Ectodermal cell (in vitro differentiated cells): ENCODE results near the gene STKLD1.
"Not testable (repeated sequence)": the region's sequence is repeated elsewhere in the genome, so short reads cannot be mapped to it uniquely, and the experiment has no call there.

Experiments used
- H3K27ac ChIP-seq: 2 replicates; pipeline ENCODE4 v1.7.0; 2013; ENCODE audit warnings: mild to moderate bottlenecking, low read depth, low read length; ENCODE audit not compliant: insufficient read depth, poor library complexity, severe bottlenecking
- H3K27me3 ChIP-seq: 2 replicates; pipeline ENCODE4 v1.7.0; 2013; ENCODE audit warnings: mild to moderate bottlenecking, low read length; ENCODE audit not compliant: insufficient read depth, control insufficient read depth, poor library complexity, severe bottlenecking
- H3K36me3 ChIP-seq: one replicate; pipeline ENCODE4 v1.7.0; 2013; ENCODE audit warnings: low read length; ENCODE audit not compliant: control insufficient read depth, insufficient read depth
- H3K4me1 ChIP-seq: one replicate; pipeline ENCODE4 v1.7.0; 2013; ENCODE audit warnings: low read length; ENCODE audit not compliant: control insufficient read depth, insufficient read depth
- H3K4me3 ChIP-seq: 2 replicates; pipeline ENCODE4 v1.7.0; 2013; ENCODE audit warnings: low read depth, low read length, control low read depth; ENCODE audit not compliant: insufficient read depth
- H3K9me3 ChIP-seq: 2 replicates; pipeline ENCODE4 v1.7.0; 2013; ENCODE audit warnings: mild to moderate bottlenecking, low read length, moderate library complexity; ENCODE audit not compliant: control insufficient read depth
- WGBS, 2 experiments: methylation state at CpG; one replicate each; pipeline ENCODE4 v1.1.7; 2013; ENCODE audit warnings: missing lambda C conversion rate in 2 of 2; 5-methylcytosine and 5-hydroxymethylcytosine counted together

Gene STKLD1

GRCh38 chr9:133439337-133439736 lies 63.2 kb downstream of the STKLD1 start:
- no peaks in the 10 kb centered on the region for H3K9me3 ChIP-seq
- no peak overlapping the region for H3K4me3 ChIP-seq
- H3K27ac ChIP-seq = no peak overlapping the region
- H3K27me3 ChIP-seq = no peaks in the 10 kb centered on the region
- no peaks in the 10 kb centered on the region for H3K4me1 ChIP-seq
- H3K36me3 ChIP-seq = no peaks in the 10 kb centered on the region
- 70 to 72% methylated on average over 4 of the region's 4 CpGs for WGBS, 2 experiments

DNA sequence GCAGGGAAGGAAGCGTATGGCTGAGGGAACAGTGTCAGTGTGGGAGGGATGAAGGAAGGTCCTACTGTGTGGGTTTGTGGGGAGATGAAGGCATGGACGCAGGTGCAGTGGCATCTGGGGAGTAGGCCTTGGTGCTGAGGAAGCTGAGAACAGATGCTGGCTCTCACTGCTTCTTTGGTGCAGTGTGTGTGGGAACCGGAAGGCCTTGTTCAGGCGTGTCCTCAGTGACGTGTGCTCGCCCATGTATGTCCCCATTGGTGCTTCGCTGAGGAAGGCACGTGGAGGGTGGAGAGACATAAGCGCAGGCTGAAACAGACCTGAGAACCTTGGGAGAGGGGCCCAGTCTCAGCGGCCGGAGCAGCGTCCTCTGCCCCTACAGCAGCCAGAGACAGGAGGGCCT lies 64.7 kb downstream of the STKLD1 start:
- Histone ChIP-seq H3K4me1 (no peaks in the 10 kb centered on the region), H3K27ac (no peak overlapping the region), H3K4me3 (no peak overlapping the region), H3K36me3 (no peaks in the 10 kb centered on the region), H3K27me3 (no peaks in the 10 kb centered on the region), H3K9me3 (no peaks in the 10 kb centered on the region)
- 95% methylated on average over 12 of the region's 12 CpGs for WGBS, 2 experiments

- no peak overlapping the region for H3K4me3 ChIP-seq
- no peaks in the 10 kb centered on the region for H3K36me3 ChIP-seq
- no peaks in the 10 kb centered on the region for H3K27me3 ChIP-seq
- 86 to 89% methylated on average over 5 of the region's 5 CpGs for WGBS, 2 experiments
- H3K4me1 ChIP-seq = no peaks in the 10 kb centered on the region
- H3K27ac ChIP-seq = no peak overlapping the region
- H3K9me3 ChIP-seq = no peaks in the 10 kb centered on the region
These were observed 65.4 kb downstream of the STKLD1 start for GRCh38 chr9:133441571-133441970.

GRCh38 chr9:133443248-133443647 lies 67.1 kb downstream of the STKLD1 start:
- Histone ChIP-seq H3K4me1 (no peaks in the 10 kb centered on the region), H3K4me3 (no peak overlapping the region), H3K9me3 (no peaks in the 10 kb centered on the region), H3K27ac (no peak overlapping the region), H3K27me3 (no peaks in the 10 kb centered on the region), H3K36me3 (no peaks in the 10 kb centered on the region)
- WGBS, 2 experiments = 89 to 92% methylated on average over 15 of the region's 15 CpGs

GRCh38 chr9:133443982-133444381 lies 67.8 kb downstream of the STKLD1 start:
- Histone ChIP-seq H3K4me3 (no peak overlapping the region), H3K4me1 (no peaks in the 10 kb centered on the region), H3K27me3 (no peaks in the 10 kb centered on the region), H3K9me3 (no peaks in the 10 kb centered on the region), H3K27ac (no peak overlapping the region), H3K36me3 (no peaks in the 10 kb centered on the region)
- 87 to 90% methylated on average over 8 of the region's 8 CpGs for WGBS, 2 experiments

DNA sequence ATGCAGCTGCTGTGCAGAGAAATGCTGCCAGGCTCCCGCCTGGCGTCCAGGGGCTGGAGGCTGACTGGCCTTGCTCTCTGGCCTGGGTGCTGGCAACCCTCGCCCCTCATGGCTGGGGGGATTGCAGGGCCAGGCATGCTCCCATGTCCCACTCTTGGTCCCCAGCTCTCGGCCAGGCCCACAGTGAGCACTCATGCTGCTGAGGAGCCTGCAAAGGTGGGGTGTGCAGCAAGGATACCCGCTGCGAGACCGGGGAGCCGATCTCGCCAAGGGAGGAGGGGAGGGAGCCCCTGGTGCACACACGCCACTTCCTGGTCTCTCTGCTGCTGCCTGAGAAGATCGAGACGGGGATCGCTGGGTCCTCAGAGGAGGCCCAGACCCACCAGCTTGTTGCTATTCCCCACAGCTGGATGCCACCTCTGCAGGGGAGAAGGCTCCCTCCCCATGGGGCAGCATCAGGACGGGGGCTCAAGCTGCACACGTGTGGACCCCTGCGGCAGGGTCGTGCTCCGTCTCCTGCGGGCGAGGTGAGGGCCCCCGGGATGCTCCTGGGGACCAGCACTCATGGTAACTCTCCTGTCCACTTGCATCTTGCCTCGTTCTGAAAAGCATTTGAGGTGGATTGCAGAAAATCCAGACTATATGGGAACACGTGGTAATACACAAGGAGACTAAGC lies 69.3 kb downstream of the STKLD1 start:
- 89 to 90% methylated on average over 23 of the region's 23 CpGs for WGBS, 2 experiments
- H3K4me1 ChIP-seq = no peaks in the 10 kb centered on the region
- H3K27ac ChIP-seq = no peak overlapping the region
- no peaks in the 10 kb centered on the region for H3K9me3 ChIP-seq
- H3K36me3 ChIP-seq = no peaks in the 10 kb centered on the region
- H3K4me3 ChIP-seq = no peak overlapping the region
- H3K27me3 ChIP-seq = no peaks in the 10 kb centered on the region

- no peak overlapping the region for H3K27ac ChIP-seq
- 88 to 91% methylated on average over 13 of the region's 13 CpGs for WGBS, 2 experiments
- no peaks in the 10 kb centered on the region for H3K9me3 ChIP-seq
- no peaks in the 10 kb centered on the region for H3K36me3 ChIP-seq
- no peak overlapping the region for H3K4me3 ChIP-seq
- H3K27me3 ChIP-seq = no peaks in the 10 kb centered on the region
- H3K4me1 ChIP-seq = no peaks in the 10 kb centered on the region
These were observed 72.4 kb downstream of the STKLD1 start for GRCh38 chr9:133448487-133448972.

- Histone ChIP-seq H3K27me3 (no peaks in the 10 kb centered on the region), H3K4me3 (no peak overlapping the region), H3K36me3 (no peaks in the 10 kb centered on the region), H3K27ac (no peak overlapping the region), H3K4me1 (no peaks in the 10 kb centered on the region), H3K9me3 (no peaks in the 10 kb centered on the region)
- WGBS, 2 experiments = 93 to 94% methylated on average over 12 of the region's 12 CpGs
These were observed 73.6 kb downstream of the STKLD1 start for GRCh38 chr9:133449760-133450159.

DNA sequence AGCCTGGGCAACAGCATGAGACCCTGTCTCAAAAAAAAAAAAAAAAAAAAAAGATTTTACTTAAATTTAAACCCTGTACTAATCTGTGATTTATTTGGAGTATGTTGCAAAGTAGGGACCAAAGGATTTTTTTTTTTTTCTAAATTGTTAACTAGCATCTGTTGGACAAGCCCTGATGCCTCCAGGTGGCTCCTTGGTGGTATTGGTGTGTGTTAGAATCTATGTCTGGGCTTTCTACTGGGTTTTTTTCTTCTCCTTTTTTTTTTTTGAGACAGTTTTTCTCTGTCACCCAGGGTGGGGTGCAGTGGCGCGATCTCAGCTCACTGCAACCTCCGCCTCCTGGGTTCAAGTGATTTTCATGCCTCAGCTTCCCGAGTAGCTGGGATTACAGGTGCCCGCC lies 75.7 kb downstream of the STKLD1 start:
- 90 to 93% methylated on average over 5 of the region's 5 CpGs for WGBS, 2 experiments
- not testable (repeated sequence) for H3K36me3 ChIP-seq, H3K27ac ChIP-seq, H3K4me1 ChIP-seq, H3K9me3 ChIP-seq, H3K27me3 ChIP-seq, H3K4me3 ChIP-seq

GRCh38 chr9:133452562-133452961 lies 76.4 kb downstream of the STKLD1 start:
- Histone ChIP-seq H3K27me3 (no peaks in the 10 kb centered on the region), H3K36me3 (no peaks in the 10 kb centered on the region), H3K27ac (no peak overlapping the region), H3K9me3 (no peaks in the 10 kb centered on the region), H3K4me3 (no peak overlapping the region), H3K4me1 (no peaks in the 10 kb centered on the region)
- 86 to 91% methylated on average over 7 of the region's 7 CpGs for WGBS, 2 experiments

DNA sequence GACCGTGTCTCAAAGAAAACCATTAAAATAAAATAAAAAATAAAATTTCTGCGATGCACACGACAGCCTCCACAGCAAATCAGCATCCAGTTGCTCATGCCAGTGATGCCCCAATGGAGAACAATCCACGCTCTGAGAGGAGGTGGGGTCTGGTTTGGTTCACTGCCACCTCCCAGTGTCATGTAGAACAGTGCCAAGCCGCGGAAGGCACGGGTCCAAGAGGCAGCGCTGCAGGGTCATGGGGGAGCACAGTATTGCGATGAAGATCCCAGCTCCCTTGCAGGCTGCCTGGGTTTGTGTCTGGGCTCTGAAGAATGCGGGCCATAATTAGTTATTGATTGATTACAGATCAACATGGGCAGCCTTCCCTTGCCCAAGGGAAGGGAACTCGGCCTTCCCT lies 77.5 kb downstream of the STKLD1 start:
- Histone ChIP-seq H3K27ac (no peak overlapping the region), H3K9me3 (no peaks in the 10 kb centered on the region), H3K4me3 (no peak overlapping the region), H3K27me3 (no peaks in the 10 kb centered on the region), H3K4me1 (no peaks in the 10 kb centered on the region), H3K36me3 (no peaks in the 10 kb centered on the region)
- 93 to 96% methylated on average over 11 of the region's 11 CpGs for WGBS, 2 experiments
